HEK293T (cell line): ENCODE data around the gene HAGHL.

Experiments used
- BHLHE40 ChIP-seq: fragments of 450-650 bp; IDR thresholded peaks from 2 replicates; pipeline ENCODE4 v1.6.1; 2016; ENCODE audit warnings: mild to moderate bottlenecking, moderate library complexity, borderline replicate concordance
- FOXA1 ChIP-seq: fragments of 450-650 bp; IDR thresholded peaks from 2 replicates; pipeline ENCODE4 v1.6.1; 2016; ENCODE audit warnings: mild to moderate bottlenecking
- FOXK2 ChIP-seq: fragments of 450-650 bp; IDR thresholded peaks from 2 replicates; pipeline ENCODE4 v1.6.1; 2016; ENCODE audit warnings: mild to moderate bottlenecking
- FOXM1 ChIP-seq: fragments of 450-650 bp; IDR thresholded peaks from 2 replicates; pipeline ENCODE4 v1.6.1; 2017; ENCODE audit warnings: mild to moderate bottlenecking, borderline replicate concordance
- HDGF ChIP-seq: fragments of 450-650 bp; IDR thresholded peaks from 2 replicates; pipeline ENCODE4 v1.6.1; 2017; ENCODE audit warnings: antibody characterized with exemption, borderline replicate concordance
- L3MBTL2 ChIP-seq: fragments of 450-650 bp; conservative IDR thresholded peaks from 2 replicates; pipeline ENCODE4 v1.6.1; 2016; ENCODE audit warnings: mild to moderate bottlenecking
- NFRKB ChIP-seq: fragments of 450-650 bp; IDR thresholded peaks from 2 replicates; pipeline ENCODE4 v1.6.1; 2016; ENCODE audit warnings: mild to moderate bottlenecking, moderate library complexity
- PKNOX1 ChIP-seq: fragments of 450-650 bp; IDR thresholded peaks from 2 replicates; pipeline ENCODE4 v1.6.1; 2016
- SUZ12 ChIP-seq: fragments of 450-650 bp; IDR thresholded peaks from 2 replicates; pipeline ENCODE4 v1.6.1; 2016; ENCODE audit warnings: mild to moderate bottlenecking
- ZNF384 ChIP-seq: fragments of 450-650 bp; IDR thresholded peaks from 2 replicates; pipeline ENCODE4 v1.6.1; 2016

- TF ChIP-seq FOXA1 (no peak), PKNOX1 (no peak), FOXK2 (no peak), FOXM1 (no peak), BHLHE40 (no peak), ZNF384 (no peak), SUZ12 (no peak), HDGF (no peak), L3MBTL2 (no peak), NFRKB (no peak)
Measured at GRCh38 chr16:727291-727977, 528 bp downstream of the HAGHL start.
